ENCODE results near the gene PPP4R4.

- TF ChIP-seq SUZ12 (IDR thresholded peaks at IDR 0.05; ENCODE audit: extremely low read depth, insufficient read depth, insufficient read length) = no peak
- TF ChIP-seq YY1 (IDR thresholded peaks at IDR 0.05; ENCODE audit: insufficient read depth, insufficient read length) = no peak
Observed at GRCh38 chr14:94292526-94292871, 118.4 kb downstream of the PPP4R4 start.
